ENCODE data around the gene SENP5. TPM values are rescaled to one million over a fixed set of nuclear protein-coding genes. Genes with fewer than 3 reads are reported as not detected.

Gene SENP5
- total and polyA plus RNA-seq, 2 donors from 2014 or later = 5.8 to 27.5 TPM

- intact Hi-C loops (cut with DNase I) = no loop called here
- H3K4me1 ChIP-seq (ENCODE audit: control insufficient read depth in 2 of 3, insufficient read depth in 2 of 3, low read depth in 1 of 3, low read length in 3 of 3) = no peaks in the 10 kb centered on the region
- H3K9ac ChIP-seq (ENCODE audit: low read length in 3 of 3) = no peak overlapping the region
- no peaks in the 10 kb centered on the region for H3K36me3 ChIP-seq (ENCODE audit: control insufficient read depth in 2 of 3, insufficient read depth in 3 of 3, low read length in 3 of 3)
- H3K4me3 ChIP-seq (ENCODE audit: low read length in 3 of 3) = no peak overlapping the region
- H3K27ac ChIP-seq (ENCODE audit: low read depth in 2 of 2, low read length in 2 of 2) = no peak overlapping the region
- H3K27me3 ChIP-seq (ENCODE audit: control insufficient read depth, insufficient read depth, low read length) = peaks cover 2% of the 10 kb centered on the region
- no peaks in the 10 kb centered on the region for H3K9me3 ChIP-seq (ENCODE audit: control insufficient read depth in 2 of 3, insufficient read depth in 1 of 3, low read length in 3 of 3)
- no peak for TF ChIP-seq CTCF (IDR thresholded peaks at IDR 0.05; ENCODE audit: borderline replicate concordance, extremely low read depth, insufficient read depth)
- FAIRE-seq (no peak), DNase-seq (no peak)
Observed at GRCh38 chr3:196974661-196975060, 106.9 kb downstream of the SENP5 start.

- no peak overlapping the region for H3K27ac ChIP-seq (ENCODE audit: low read depth in 2 of 2, low read length in 2 of 2)
- no peak for TF ChIP-seq CTCF (IDR thresholded peaks at IDR 0.05; ENCODE audit: borderline replicate concordance, extremely low read depth, insufficient read depth)
- DNase-seq = no peak
- no peak overlapping the region for H3K9ac ChIP-seq (ENCODE audit: low read length in 3 of 3)
- H3K27me3 ChIP-seq (ENCODE audit: control insufficient read depth, insufficient read depth, low read length) = peaks cover 2% of the 10 kb centered on the region
- intact Hi-C loops (cut with DNase I) = no loop called here
- FAIRE-seq = no peak
- H3K4me1 ChIP-seq (ENCODE audit: control insufficient read depth in 2 of 3, insufficient read depth in 2 of 3, low read depth in 1 of 3, low read length in 3 of 3) = no peaks in the 10 kb centered on the region
- H3K9me3 ChIP-seq (ENCODE audit: control insufficient read depth in 2 of 3, insufficient read depth in 1 of 3, low read length in 3 of 3) = no peaks in the 10 kb centered on the region
- no peaks in the 10 kb centered on the region for H3K36me3 ChIP-seq (ENCODE audit: control insufficient read depth in 2 of 3, insufficient read depth in 3 of 3, low read length in 3 of 3)
- no peak overlapping the region for H3K4me3 ChIP-seq (ENCODE audit: low read length in 3 of 3)
Observed at GRCh38 chr3:196975349-196975748, 107.6 kb downstream of the SENP5 start.

- Histone ChIP-seq H3K4me3 (ENCODE audit: low read length in 3 of 3) (no peak overlapping the region), H3K36me3 (ENCODE audit: control insufficient read depth in 2 of 3, insufficient read depth in 3 of 3, low read length in 3 of 3) (no peaks in the 10 kb centered on the region), H3K4me1 (ENCODE audit: control insufficient read depth in 2 of 3, insufficient read depth in 2 of 3, low read depth in 1 of 3, low read length in 3 of 3) (no peaks in the 10 kb centered on the region), H3K27me3 (ENCODE audit: control insufficient read depth, insufficient read depth, low read length) (no peaks in the 10 kb centered on the region), H3K9ac (ENCODE audit: low read length in 3 of 3) (no peak overlapping the region), H3K9me3 (ENCODE audit: control insufficient read depth in 2 of 3, insufficient read depth in 1 of 3, low read length in 3 of 3) (no peaks in the 10 kb centered on the region), H3K27ac (ENCODE audit: low read depth in 2 of 2, low read length in 2 of 2) (no peak overlapping the region)
- FAIRE-seq = no peak
- no peak for TF ChIP-seq CTCF (IDR thresholded peaks at IDR 0.05; ENCODE audit: borderline replicate concordance, extremely low read depth, insufficient read depth)
- DNase-seq = no peak
- intact Hi-C loops (cut with DNase I) = no loop called here
Observed at GRCh38 chr3:196976941-196977340, 109.2 kb downstream of the SENP5 start.

- Histone ChIP-seq H3K27me3 (ENCODE audit: control insufficient read depth, insufficient read depth, low read length) (no peaks in the 10 kb centered on the region), H3K4me1 (ENCODE audit: control insufficient read depth in 2 of 3, insufficient read depth in 2 of 3, low read depth in 1 of 3, low read length in 3 of 3) (no peaks in the 10 kb centered on the region), H3K36me3 (ENCODE audit: control insufficient read depth in 2 of 3, insufficient read depth in 3 of 3, low read length in 3 of 3) (no peaks in the 10 kb centered on the region), H3K9ac (ENCODE audit: low read length in 3 of 3) (no peak overlapping the region), H3K4me3 (ENCODE audit: low read length in 3 of 3) (no peak overlapping the region), H3K9me3 (ENCODE audit: control insufficient read depth in 2 of 3, insufficient read depth in 1 of 3, low read length in 3 of 3) (peaks cover 0 to 6% (median 0%) of the 10 kb centered on the region in 3 donors), H3K27ac (ENCODE audit: low read depth in 2 of 2, low read length in 2 of 2) (no peak overlapping the region)
- no peak for FAIRE-seq
- intact Hi-C loops (cut with DNase I) = no loop called here
- no peak for DNase-seq
- no peak for TF ChIP-seq CTCF (IDR thresholded peaks at IDR 0.05; ENCODE audit: borderline replicate concordance, extremely low read depth, insufficient read depth)
Observed at GRCh38 chr3:196979545-196979944, 111.8 kb downstream of the SENP5 start.

Measured in kidney (tissue), 14 donors.